DOHH2 (cell line): Measurements from ENCODE around the gene MOCS3.

Experiments used
- CTCF ChIP-seq: fragments of 200-600 bp; sonication (generic); IDR thresholded peaks from one replicate; pipeline ENCODE4 v1.5.1; 2014; ENCODE audit warnings: antibody characterized with exemption, mild to moderate bottlenecking, low read depth, low read length; ENCODE audit not compliant: poor library complexity, severe bottlenecking
- EZH2phosphoT487 ChIP-seq: fragments of 200-600 bp; sonication (generic); IDR thresholded peaks from 2 replicates; pipeline ENCODE4 v1.6.1; 2017; ENCODE audit warnings: borderline replicate concordance, mild to moderate bottlenecking, antibody characterized with exemption, low read length, moderate library complexity, mixed read lengths

GRCh38 chr20:50931306-50932015, 27.2 kb upstream of the MOCS3 start, which contains the start of gene ADNP:
- TF ChIP-seq CTCF (peak; percentile 76), EZH2phosphoT487 (no peak)
